Ascending aorta (tissue), 2 donors: Measurements from ENCODE around the gene CRACR2A. TPM values are rescaled to one million over a fixed set of nuclear protein-coding genes. Genes with fewer than 3 reads are reported as not detected.

Experiments used
- DNase-seq, 2 donors: peaks; one replicate each; pipeline ENCODE4 v3.0.0-alpha.2; 2019; ENCODE audit warnings: low spot score in 2 of 2
- H3K27ac ChIP-seq, 2 donors: fragments of 200-600 bp; sonication (generic); one replicate each; pipeline ENCODE4 v1.5.1; 2016 to 2017; ENCODE audit warnings: mild to moderate bottlenecking in 1 of 2
- H3K27me3 ChIP-seq: fragments of 200-600 bp; sonication (generic); one replicate; pipeline ENCODE4 v1.5.1; 2017
- H3K36me3 ChIP-seq, 2 donors: fragments of 200-600 bp; sonication (generic); one replicate each; pipeline ENCODE4 v1.5.1; 2016
- H3K4me1 ChIP-seq, 2 donors: fragments of 200-600 bp; sonication (generic); one replicate each; pipeline ENCODE4 v1.5.1; 2016 to 2017; ENCODE audit warnings: mild to moderate bottlenecking in 1 of 2
- H3K4me3 ChIP-seq, 2 donors: fragments of 200-600 bp; sonication (generic); one replicate each; pipeline ENCODE4 v1.5.1; 2016 to 2017; ENCODE audit warnings: mild to moderate bottlenecking in 1 of 2
- H3K9me3 ChIP-seq, 2 donors: fragments of 200-600 bp; sonication (generic); one replicate each; pipeline ENCODE4 v1.5.1; 2016
- CTCF ChIP-seq, 3 experiments: fragments of 200-600 bp in 2 of 3; fragments of 450-650 bp in 1 of 3; sonication (generic) in 2 of 3; IDR thresholded peaks; one replicate each; pipeline ENCODE4 v1.5.1; 2016 to 2019; ENCODE audit warnings: antibody characterized with exemption in 3 of 3, mild to moderate bottlenecking in 1 of 3, moderate library complexity in 1 of 3
- intact Hi-C: fragments of 100-400 bp; cut with DNase I; formaldehyde crosslinking; loops from one replicate; pipeline ENCODE4 v1.15.1; 2023
- total RNA-seq: library from RNA; depleted of rRNA; stranded (reverse); fragments of >200 nt; gene quantifications from one replicate; pipeline ENCODE4 v1.1.0, GENCODE V29; 2016

The CRACR2A gene
- total RNA-seq, 1 donor from 2014 or later: 0.53 TPM

- intact Hi-C loops: no loop called here
- no peaks in the 10 kb centered on the region for H3K36me3 ChIP-seq
- no peaks in the 10 kb centered on the region for H3K27me3 ChIP-seq
- H3K4me3 ChIP-seq: no peak overlapping the region
- no peak for DNase-seq
- H3K9me3 ChIP-seq: no peaks in the 10 kb centered on the region
- TF ChIP-seq CTCF (IDR thresholded peaks at IDR 0.05): no peak
- no peak overlapping the region for H3K27ac ChIP-seq
- no peaks in the 10 kb centered on the region for H3K4me1 ChIP-seq
Observed at GRCh38 chr12:3713483-3713882, 39.4 kb downstream of the CRACR2A start.

GRCh38 chr12:3712209-3712992, 40.5 kb downstream of the CRACR2A start:
- no peak for DNase-seq
- Histone ChIP-seq H3K4me3 (no peak overlapping the region), H3K36me3 (no peaks in the 10 kb centered on the region), H3K27me3 (no peaks in the 10 kb centered on the region), H3K9me3 (no peaks in the 10 kb centered on the region), H3K4me1 (no peaks in the 10 kb centered on the region), H3K27ac (no peak overlapping the region)
- intact Hi-C loops: no loop called here
- TF ChIP-seq CTCF (IDR thresholded peaks at IDR 0.05): no peak

- H3K36me3 ChIP-seq: no peaks in the 10 kb centered on the region
- H3K4me1 ChIP-seq: no peaks in the 10 kb centered on the region
- H3K4me3 ChIP-seq: no peak overlapping the region
- intact Hi-C loops: no loop called here
- TF ChIP-seq CTCF (IDR thresholded peaks at IDR 0.05): no peak
- DNase-seq: no peak
- H3K27ac ChIP-seq: peak overlapping the region in 1 of 2 donors; percentile 18
- H3K9me3 ChIP-seq: no peaks in the 10 kb centered on the region
- no peaks in the 10 kb centered on the region for H3K27me3 ChIP-seq
Observed at GRCh38 chr12:3705354-3705675, 47.6 kb downstream of the CRACR2A start.

- no peaks in the 10 kb centered on the region for H3K9me3 ChIP-seq
- TF ChIP-seq CTCF (IDR thresholded peaks at IDR 0.05): no peak
- H3K4me1 ChIP-seq: no peaks in the 10 kb centered on the region
- no peaks in the 10 kb centered on the region for H3K36me3 ChIP-seq
- no peak for DNase-seq
- no peak overlapping the region for H3K4me3 ChIP-seq
- H3K27me3 ChIP-seq: no peaks in the 10 kb centered on the region
- intact Hi-C loops: no loop called here
- H3K27ac ChIP-seq: peak overlapping the region in 1 of 2 donors; percentile 18
Observed at GRCh38 chr12:3704512-3705353, 48.2 kb downstream of the CRACR2A start.

- no peak for DNase-seq
- H3K4me3 ChIP-seq: no peak overlapping the region
- no peaks in the 10 kb centered on the region for H3K9me3 ChIP-seq
- H3K27ac ChIP-seq: no peak overlapping the region
- no peaks in the 10 kb centered on the region for H3K27me3 ChIP-seq
- no peaks in the 10 kb centered on the region for H3K4me1 ChIP-seq
- intact Hi-C loops: no loop called here
- no peaks in the 10 kb centered on the region for H3K36me3 ChIP-seq
- no peak for TF ChIP-seq CTCF (IDR thresholded peaks at IDR 0.05)
Observed at GRCh38 chr12:3700861-3701260, 52.0 kb downstream of the CRACR2A start.
